HPDE6-E6E7 (cell line): ENCODE results near the gene ME3.

Experiments
- DNase-seq: peaks from one replicate; pipeline ENCODE4 v3.0.0; 2011; ENCODE audit warnings: missing footprints; ENCODE audit errors: extremely low spot score

Gene ME3

GRCh38 chr11:86461892-86462291 lies 210.5 kb downstream of the ME3 start:
- DNase-seq, result no peak

GRCh38 chr11:86460461-86461385 lies 211.7 kb downstream of the ME3 start:
- no peak for DNase-seq

GRCh38 chr11:86459682-86460460 lies 212.5 kb downstream of the ME3 start:
- peak; percentile 62 for DNase-seq

- no peak for DNase-seq
Observed at GRCh38 chr11:86459002-86459385, 213.4 kb downstream of the ME3 start.

- no peak for DNase-seq
Observed at GRCh38 chr11:86458294-86459001, 214.0 kb downstream of the ME3 start.

- peak; percentile 73 for DNase-seq
Observed at GRCh38 chr11:86456075-86456939, 216.1 kb downstream of the ME3 start.

GRCh38 chr11:86453290-86454030 lies 219.0 kb downstream of the ME3 start:
- DNase-seq, result no peak

- no peak for DNase-seq
Observed at GRCh38 chr11:86449993-86450629, 222.3 kb downstream of the ME3 start.

- DNase-seq, result no peak
Observed at GRCh38 chr11:86447763-86448480, 224.5 kb downstream of the ME3 start.

- DNase-seq, result no peak
Observed at GRCh38 chr11:86446924-86447285, 225.5 kb downstream of the ME3 start.

- no peak for DNase-seq
Observed at GRCh38 chr11:86446163-86446923, 226.1 kb downstream of the ME3 start.

- DNase-seq, result no peak
Observed at GRCh38 chr11:86444981-86445380, 227.4 kb downstream of the ME3 start.

- no peak for DNase-seq
Observed at GRCh38 chr11:86443415-86443814, 229.0 kb downstream of the ME3 start.

GRCh38 chr11:86442827-86443226 lies 229.6 kb downstream of the ME3 start:
- no peak for DNase-seq

GRCh38 chr11:86442420-86442819 lies 230.0 kb downstream of the ME3 start:
- DNase-seq, result no peak

GRCh38 chr11:86440843-86441242 lies 231.6 kb downstream of the ME3 start:
- no peak for DNase-seq

GRCh38 chr11:86440305-86440716 lies 232.1 kb downstream of the ME3 start:
- no peak for DNase-seq

GRCh38 chr11:86438685-86439084 lies 233.7 kb downstream of the ME3 start:
- no peak for DNase-seq

GRCh38 chr11:86435711-86436110 lies 236.7 kb downstream of the ME3 start:
- DNase-seq, result no peak
